ENCODE measurements around the gene NDUFB4.
"Not testable (repeated sequence)": the region's sequence is repeated elsewhere in the genome, so short reads cannot be mapped to it uniquely, and the experiment has no call there.

Gene NDUFB4

GRCh38 chr3:120636795-120637401, 40.8 kb downstream of the NDUFB4 start:
- no peak for DNase-seq (ENCODE audit: low read depth in 1 of 2, low spot score in 1 of 2)

- no peak for DNase-seq (ENCODE audit: low read depth in 1 of 2, low spot score in 1 of 2)
These were observed 41.9 kb downstream of the NDUFB4 start for GRCh38 chr3:120637851-120638559.

GRCh38 chr3:120638820-120639219, 42.7 kb downstream of the NDUFB4 start:
- not testable (repeated sequence) for DNase-seq (ENCODE audit: low read depth in 1 of 2, low spot score in 1 of 2)

GRCh38 chr3:120640231-120640630, 44.1 kb downstream of the NDUFB4 start:
- no peak for DNase-seq (ENCODE audit: low read depth in 1 of 2, low spot score in 1 of 2)

GRCh38 chr3:120641696-120642246, 45.6 kb downstream of the NDUFB4 start:
- no peak for DNase-seq (ENCODE audit: low read depth in 1 of 2, low spot score in 1 of 2)

GRCh38 chr3:120642368-120642948, 46.3 kb downstream of the NDUFB4 start:
- DNase-seq (ENCODE audit: low read depth in 1 of 2, low spot score in 1 of 2) = no peak

- no peak for DNase-seq (ENCODE audit: low read depth in 1 of 2, low spot score in 1 of 2)
These were observed 49.1 kb downstream of the NDUFB4 start for GRCh38 chr3:120645083-120645845.

GRCh38 chr3:120646771-120647432, 50.8 kb downstream of the NDUFB4 start:
- no peak for DNase-seq (ENCODE audit: low read depth in 1 of 2, low spot score in 1 of 2)

- DNase-seq (ENCODE audit: low read depth in 1 of 2, low spot score in 1 of 2) = no peak
These were observed 52.2 kb downstream of the NDUFB4 start for GRCh38 chr3:120648290-120648689.

- no peak for DNase-seq (ENCODE audit: low read depth in 1 of 2, low spot score in 1 of 2)
These were observed 53.7 kb downstream of the NDUFB4 start for GRCh38 chr3:120649830-120650233.

GRCh38 chr3:120650311-120650710, 54.2 kb downstream of the NDUFB4 start:
- DNase-seq (ENCODE audit: low read depth in 1 of 2, low spot score in 1 of 2) = no peak
